Stimulated activated CD4-positive, alpha-beta T cell treated with anti-CD3 and anti-CD28 coated beads, TNF-alpha, amount 100 ng/mL, for 1 hour (primary cell): ENCODE results near the gene FBXL4.

Experiments
- DNase-seq, 3 donors: peaks; one replicate each; pipeline ENCODE4 v3.0.0-alpha.2; 2020; ENCODE audit warnings: low read depth in 3 of 3, low spot score in 1 of 3

Gene FBXL4

DNA sequence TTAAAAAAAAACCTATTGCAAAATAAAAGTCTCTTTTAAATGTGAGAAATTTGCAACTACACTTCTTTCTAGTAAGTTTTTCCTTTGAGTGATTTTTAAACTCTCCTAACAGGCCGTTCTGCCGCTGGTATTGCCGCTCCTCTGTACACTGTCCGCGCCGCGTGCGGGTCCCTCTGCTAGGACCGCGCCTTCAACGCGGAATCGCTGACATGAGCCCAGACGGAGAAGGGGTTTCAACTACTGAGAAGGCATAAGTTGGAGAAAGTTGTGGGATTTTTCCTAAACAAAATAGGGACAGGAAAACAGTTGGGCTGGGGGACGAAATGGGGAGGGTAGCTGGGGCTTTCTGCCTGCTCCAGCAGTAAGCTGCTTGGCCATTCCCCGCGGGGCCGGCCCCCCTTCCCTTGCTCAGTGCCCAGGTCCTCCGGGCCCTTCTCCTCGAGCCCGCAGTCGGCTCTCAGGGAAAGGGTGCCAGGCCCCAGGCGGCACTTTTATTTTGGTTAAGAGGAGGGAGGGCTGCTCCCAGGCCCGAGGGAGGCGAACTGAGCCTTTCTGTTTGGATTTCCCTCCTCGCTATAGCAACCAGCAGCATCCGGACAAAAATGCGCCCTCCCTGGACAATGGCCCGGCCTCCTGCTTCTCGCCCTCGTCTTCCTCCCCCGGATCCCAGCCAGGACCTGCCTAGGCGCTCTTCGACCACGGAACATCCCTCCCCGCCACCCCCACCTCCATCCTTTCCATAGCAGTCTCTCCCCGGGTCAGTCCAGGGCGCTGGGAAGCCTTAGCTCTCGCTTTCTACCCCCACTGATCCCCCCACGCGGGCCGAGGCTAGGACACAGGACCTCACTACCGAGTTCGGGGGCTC, 120.2 kb downstream of the FBXL4 start:
- DNase-seq, result no peak

GRCh38 chr6:98825600-98826230, 122.0 kb downstream of the FBXL4 start:
- no peak for DNase-seq

GRCh38 chr6:98824902-98825599, 122.7 kb downstream of the FBXL4 start:
- DNase-seq, result no peak

DNA sequence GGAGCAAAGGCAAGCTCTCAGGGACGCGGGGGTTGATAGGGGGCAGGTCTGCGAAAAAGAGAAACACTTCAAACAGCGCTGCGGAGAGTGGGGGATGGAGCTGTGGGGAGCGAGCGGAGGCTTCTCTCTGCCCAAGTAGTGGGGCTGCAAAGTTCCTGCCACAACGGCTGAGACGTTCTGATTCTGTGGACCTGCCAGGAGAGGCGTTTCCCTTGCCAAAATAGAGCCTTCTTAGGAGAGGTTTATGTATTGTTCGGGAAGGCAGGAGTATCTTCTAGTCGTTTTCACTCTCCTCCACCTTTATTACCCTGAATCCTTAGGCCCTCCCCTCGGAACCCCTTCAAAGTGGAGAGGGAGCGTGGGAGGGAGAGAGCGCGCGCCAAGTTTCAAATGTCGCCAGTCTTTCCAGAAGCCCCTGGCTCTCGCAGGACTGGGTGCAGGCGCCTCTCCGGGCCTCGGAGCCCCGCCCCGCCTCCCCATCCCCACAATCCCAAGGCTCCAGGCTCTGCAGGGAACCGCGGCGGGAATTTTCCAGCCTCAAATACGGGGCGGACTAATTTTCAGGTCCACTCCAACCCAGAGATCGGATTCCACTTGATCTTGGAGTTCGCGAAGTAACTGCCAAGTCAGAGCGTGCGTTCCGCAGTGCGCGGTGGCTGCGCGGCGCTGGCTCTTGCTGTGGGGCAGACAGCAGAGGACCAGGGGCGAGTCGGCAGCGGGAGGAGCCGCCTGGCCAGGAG, 123.4 kb downstream of the FBXL4 start:
- DNase-seq, result no peak

- no peak for DNase-seq
Observed at GRCh38 chr6:98823428-98824161, 124.2 kb downstream of the FBXL4 start.

GRCh38 chr6:98821756-98822405, 125.9 kb downstream of the FBXL4 start:
- DNase-seq, result no peak
